HG03196 (cell line): ENCODE measurements around the gene NSMF.
"Not testable (repeated sequence)": the region's sequence is repeated elsewhere in the genome, so short reads cannot be mapped to it uniquely, and the experiment has no call there.

Experiments used
- ATAC-seq: cut with Tn5 transposase; IDR thresholded peaks from one replicate; pipeline ENCODE4 v1.9.1; 2021; ENCODE audit not compliant: unreplicated experiment

The NSMF gene

DNA sequence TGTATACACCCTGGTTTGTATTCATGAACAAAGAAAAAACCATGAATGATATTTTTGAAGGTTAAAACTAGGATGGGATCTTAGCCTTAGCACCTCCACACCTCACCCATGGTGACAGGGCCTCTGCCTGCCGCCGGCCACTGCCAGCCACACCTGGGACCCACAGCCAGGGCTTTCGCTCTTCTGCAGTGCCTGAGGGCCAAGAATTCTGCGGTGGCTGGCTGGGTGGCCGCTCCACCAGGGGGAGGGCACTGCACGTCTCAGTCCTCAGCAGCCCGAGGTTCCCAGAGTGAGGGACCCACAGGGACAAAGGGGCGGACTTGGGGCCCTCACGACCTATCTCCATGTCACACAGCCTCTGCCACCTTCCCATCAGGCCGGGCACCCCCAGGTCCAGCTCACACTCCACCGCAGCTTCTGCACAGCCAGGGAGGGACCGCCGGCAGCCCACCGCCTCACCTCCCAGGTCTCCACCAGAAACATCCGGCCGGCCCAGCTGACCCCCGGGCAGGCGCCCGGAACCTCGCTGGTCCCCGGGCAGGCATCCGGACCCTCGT is 43.0 kb downstream of the NSMF start:
- no peak for ATAC-seq

DNA sequence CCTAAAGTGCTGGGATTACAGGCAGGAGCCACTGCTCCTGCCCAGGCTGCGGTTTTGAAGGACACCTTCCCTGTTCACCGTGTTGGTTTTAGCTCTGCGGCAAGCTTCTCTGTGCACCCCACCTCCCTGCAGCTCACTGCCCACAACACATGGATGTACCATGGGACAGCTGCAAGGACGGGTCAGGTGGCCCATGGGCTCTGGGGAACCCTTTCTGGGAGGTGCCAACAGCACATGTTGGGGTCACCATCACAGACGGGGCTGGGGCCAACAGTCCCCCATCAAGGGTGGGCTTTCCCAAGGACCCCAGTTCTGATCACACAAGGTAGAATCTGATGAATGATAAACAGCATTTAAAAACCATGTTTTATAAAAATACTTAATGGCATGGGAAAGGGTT is 43.7 kb downstream of the NSMF start:
- no peak for ATAC-seq

DNA sequence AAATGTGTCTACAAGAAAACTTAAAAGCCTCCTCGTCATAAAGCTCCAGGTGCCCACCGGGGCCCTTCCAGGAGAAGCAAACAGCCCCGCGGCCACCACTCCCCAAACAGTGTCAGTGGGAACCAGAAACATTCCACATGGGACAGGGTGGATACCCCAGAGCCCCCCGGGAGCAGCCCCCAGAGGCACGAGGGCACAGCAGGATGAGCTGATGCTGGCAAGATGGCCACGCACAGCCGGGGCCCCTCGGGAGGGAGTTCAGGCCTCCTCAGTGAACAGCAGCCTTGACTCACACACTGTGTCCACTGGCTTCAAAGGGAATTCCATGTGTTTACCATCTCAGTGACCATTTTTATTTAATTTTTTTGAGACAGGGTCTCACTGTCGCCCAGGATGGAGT is 46.7 kb downstream of the NSMF start:
- no peak for ATAC-seq

DNA sequence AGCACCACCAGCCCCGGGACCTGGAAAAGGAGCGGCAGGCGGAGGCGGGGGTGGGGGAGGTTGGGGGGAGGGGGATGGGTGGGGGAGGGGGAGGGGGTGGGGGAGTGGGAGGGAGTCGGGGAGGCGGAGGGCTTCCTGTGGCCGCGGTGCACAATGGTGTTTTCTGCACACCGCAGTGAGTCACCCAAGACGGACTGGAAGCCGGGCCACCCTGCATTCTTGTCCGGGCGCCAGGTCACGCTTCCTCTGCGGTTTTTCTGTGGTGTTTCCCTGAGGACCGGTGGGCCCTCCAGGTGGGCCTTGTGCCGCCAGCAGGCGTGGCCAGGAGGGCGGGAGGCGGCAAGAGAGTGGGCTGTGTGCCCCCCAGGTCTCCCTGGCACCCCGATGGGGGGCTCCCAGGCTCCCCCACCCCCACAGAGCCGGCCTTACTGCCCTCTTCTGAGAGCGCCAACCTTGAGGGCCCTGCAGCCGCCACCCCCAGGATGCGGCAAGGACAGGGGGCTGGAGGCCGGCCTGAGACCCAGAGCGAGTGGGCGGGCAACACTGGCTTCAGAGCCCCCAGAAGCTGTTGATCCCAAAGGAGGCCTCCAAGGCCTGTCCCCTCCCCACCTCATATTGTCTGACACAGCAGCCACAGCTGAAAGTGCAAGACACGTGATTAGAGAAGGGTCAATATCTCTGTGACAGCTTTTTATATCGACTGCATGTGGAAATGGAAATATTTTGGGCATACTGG is 47.3 kb downstream of the NSMF start:
- peak; percentile 45 for ATAC-seq

DNA sequence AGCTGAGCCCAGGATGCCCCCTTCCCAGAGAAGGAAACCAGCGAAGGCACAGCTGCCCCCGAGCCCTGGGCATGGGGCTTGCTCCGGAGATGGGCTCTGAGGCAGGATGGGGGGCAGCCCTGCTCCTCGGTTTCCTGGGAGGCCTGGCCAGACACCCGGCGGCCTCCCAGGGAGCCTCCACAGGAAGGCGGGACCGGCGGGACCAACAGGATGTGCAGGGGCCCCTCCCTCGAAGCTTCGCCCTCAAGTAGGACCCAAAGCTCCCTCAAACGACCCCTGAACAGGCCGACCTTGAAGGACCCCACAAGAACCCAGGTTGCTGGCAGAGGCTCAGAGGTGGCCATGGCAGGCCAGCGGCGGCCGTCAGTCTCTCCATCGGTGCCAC is 47.9 kb downstream of the NSMF start:
- no peak for ATAC-seq

DNA sequence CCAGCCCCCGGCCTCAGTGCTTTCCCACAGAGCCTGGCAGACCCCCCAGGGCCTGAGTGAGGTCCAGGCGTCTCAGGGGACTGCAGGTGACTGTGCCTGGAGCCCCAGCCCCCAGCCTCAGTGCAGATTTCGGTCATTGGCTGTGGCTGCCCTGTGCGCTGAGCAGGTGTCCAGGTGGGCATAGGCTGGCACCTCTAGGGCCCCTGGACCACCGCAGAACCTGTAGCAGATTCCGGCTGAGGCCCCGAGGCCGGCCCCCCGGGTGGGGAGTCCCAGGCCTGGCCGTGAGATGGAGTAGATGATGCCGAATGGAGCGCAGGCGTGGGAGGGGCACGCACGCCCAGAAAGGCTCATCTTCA is 48.3 kb downstream of the NSMF start:
- no peak for ATAC-seq

DNA sequence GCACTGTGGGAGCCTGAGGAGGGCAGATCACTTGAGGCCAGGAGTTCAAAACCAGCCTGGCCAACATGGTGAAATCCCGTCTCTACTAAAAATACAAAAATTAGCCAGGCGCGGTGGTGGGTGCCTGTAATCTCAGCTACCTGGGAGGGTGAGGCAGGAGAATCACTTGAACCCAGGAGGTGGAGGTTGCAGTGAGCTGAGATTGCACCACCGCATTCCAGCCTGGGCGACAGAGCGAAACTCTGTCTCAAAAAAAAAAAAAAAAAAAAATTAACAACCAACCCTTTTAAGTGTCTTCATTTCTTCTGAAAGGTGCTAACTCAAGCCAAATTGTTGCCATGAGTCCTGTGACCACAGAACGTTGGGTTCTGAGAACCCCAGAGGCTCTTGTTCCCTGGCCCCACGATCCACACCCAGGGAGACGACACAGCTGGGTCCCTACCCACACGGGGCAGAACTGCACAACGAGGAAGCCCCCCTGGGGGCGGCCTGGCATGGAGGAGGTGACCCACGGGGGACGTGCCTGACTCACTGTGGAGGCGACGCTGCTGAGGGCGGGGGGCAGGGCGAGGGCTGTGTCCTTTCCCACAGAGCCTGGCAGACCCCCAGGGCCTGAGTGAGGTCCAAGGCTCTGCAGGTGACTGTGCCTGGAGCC is 48.8 kb downstream of the NSMF start:
- not testable (repeated sequence) for ATAC-seq

DNA sequence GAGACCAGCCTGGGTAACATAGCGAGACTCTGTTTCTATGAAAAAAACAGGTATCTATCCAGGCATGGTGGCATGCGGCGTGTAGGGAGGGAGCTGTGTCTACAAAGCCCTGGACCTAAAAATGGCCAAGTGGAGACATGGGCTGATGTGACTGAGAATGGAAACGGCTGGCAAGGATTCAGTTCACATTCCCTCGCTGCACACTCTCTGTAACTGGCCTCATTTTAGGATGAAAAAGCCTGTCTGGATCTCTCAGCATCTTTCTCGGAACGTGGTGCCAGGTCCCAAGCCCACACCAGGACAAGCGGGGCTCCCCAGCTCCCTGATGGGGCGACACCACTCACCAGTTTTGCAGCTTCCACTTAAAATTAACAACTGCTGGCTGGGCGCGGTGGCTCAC is 49.6 kb downstream of the NSMF start:
- no peak for ATAC-seq

DNA sequence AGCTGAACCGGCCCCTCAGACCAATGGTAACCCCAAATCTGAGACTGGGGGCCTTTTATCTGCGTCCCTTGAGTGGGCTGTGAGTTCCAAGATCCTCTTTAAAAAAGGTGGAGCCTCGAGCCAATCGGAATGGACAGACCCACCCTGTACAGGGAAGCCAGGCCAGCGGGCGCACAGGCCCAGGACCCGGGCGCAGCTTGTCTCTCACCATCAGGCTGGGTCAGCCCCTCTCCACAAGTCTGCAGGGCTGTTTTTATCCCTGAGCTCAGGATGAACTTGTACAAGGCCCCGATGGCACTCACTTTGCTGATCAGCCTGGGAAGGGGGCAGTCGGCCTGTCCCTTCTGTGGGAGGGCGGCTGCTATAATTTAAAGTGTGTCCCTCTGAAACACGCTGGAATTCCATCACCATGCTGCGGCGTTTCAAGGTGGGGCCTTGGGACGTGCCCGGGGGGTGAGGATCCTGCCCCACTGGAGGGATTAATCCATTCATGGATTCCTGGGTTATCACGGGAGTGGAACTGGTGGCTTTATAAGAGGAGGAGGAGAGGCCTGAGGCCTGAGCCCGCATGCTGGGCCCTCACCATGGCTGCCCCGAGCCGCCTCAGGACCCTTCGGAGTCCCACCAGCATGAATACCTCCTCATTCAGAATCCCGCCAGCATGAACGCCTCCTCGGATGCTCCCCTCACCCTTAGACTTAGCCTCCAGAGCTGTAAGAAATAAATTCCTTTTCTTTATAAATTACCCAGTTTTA is 50.3 kb downstream of the NSMF start:
- no peak for ATAC-seq

DNA sequence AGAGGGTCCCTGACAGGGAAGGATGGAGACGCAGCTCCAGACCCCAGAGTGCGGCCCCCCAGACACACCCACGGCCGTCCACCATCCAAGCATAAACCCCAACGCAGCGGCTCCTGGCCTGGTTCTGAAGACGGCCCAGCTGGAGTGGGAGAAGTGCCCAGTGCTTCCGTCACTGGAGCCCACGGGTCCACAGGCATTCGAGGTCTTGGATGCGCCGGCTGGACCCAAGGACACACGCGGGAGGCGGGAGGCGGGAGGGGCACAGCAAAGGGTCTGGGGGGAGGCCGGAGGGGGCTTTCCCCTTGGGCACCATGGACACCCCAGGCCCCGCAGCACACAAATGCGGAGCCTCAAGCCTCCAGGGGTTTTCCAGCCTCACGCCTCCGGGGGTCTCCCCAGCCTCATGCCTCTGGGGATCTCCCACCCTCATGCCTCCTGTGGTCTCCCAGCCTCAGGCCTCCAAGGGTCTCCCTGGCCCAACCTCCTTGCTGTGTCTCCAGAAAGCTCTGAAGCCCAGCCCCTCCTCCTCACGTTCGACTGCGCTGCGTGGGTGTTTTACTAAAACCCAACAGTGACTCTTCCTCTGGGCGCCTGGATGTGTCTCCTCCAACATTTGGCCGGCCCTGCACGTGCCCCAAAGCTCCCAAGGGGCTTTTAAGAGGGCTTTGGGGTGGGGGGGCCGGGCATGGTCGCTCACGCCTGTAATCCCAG is 51.4 kb downstream of the NSMF start:
- no peak for ATAC-seq

DNA sequence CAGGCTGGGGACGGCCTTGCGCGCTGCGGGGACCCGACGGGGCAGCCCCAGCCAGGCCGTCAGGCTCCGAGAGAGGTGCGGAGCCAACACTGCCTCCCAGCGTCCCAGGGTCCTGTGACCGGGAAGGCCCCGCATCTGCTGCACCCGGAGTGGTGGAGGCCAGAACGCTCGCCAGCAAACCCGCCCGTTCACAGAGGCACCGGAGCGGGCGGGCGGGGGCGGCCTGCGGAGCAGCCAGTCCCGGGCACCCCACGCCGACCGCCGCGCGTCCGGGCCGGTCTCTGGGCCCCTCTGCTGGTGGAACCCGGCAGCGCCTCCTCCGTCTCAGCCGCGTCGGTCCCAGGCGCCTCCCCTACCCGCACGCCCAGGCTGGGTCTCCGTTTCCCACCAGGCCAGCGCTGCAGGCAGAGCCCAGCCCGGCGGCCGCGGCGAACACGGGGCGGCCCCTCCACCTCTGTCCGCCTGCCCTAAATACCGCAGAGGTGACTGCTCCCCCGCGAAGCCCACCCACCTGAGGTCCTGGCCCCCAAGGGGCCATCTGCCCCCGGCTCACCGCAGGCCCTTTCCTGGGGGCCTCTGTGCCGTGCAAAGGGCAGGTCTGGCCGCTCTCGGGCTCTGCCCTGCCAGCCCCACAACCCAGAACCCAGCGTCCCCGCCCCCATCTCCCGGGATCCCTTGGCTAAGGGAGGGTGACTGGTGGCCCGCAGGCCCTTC is 52.1 kb downstream of the NSMF start:
- ATAC-seq: no peak

DNA sequence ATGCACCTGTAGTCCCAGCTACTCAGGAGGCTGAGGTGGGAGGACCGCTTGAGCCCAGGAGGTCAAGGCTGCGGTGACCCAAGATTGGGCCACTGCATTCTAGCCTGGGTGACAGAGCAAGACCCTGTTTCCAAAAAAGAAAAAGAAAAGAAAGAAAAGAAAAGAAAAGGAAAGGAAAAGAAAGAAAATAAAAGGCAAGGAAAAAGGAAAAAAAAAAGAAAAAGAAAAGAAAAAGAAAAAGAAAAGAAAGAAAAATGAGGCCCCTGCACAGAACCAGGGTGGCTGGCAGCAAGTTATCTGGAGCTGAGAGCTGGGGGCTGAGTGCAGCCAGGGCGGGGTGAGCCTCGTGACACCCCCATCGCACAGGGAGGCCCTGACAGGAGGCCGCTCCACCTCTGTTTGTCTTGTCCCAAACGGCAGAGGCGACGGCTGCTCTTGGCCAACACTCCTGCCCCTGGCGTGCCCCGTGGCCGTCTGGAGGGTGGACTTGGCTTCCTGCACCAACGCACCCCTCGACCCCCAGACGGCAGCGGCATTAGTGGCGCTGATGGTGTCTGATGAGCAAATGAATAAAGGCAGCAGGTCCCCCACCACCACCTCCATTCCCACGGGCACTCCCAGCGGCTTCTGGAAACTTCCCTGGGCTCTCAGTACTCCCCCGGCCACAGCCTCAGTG is 52.9 kb downstream of the NSMF start:
- no peak for ATAC-seq

DNA sequence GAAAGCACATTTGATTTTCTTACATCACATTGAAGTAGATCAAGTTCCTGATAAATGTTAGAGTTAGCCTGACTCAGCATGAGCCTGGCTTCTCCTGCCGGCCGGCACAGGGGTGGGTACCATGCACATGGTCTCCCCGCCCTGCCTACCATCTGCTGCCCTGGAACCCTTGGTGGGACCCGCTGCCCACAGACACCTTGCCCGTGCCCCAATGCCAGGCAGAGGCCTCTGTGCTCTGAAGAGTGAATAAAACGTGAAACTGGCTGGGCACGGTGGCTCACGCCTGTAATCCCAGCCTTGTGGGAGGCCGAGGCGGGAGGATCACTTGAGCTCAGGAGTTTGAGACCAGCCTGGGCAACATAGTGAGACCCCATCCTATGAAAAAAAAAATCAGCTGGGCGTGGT is 53.5 kb downstream of the NSMF start:
- ATAC-seq: no peak

DNA sequence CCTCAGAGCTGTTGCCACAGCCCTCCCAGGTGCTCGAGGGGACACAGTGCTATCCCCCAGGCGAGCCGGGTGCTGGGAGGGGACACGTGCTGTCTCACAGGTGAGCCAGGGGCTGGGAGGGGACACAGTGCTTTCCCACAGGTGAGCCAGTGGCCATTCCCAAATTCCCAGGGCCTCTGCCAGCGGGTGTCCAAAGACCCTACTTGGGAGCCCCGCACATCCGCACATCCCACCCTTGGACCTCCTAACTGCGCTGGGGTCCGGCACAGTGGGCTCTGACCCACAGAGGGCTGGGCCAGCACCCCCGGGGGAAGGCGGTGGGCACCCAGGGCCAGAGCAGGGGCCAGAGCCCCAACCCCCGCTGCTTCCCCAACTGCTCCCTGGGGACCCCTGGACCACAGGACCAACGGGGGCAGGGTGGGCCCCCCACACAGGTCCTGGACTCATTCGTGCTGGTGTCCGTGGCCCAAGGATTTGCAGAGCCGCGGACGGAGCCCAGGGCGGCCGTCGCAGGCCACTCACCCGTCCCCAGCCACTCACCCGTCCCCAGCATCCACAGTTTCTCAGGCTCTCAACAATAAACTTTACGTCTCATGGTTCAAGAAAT is 54.1 kb downstream of the NSMF start:
- no peak for ATAC-seq

DNA sequence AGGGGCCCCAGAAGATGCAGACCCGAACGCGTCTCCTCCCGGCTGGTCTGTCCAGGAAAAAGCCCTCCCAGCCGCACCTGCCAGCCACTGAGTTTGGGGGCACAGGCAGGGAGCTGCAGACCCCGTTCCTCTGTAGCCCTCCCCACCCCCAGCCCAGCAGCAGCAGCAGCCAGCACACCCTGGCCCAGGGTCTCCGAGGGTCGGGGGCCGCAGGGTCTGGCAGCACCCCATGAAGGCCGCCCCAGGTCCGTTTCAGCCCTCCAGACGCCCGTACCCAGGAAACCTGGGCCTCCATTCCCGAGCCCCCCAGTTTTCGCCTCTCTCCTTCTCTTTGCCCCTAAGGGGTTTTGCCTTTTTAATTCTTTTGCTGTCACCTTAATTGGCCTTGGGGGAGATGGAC is 55.9 kb downstream of the NSMF start:
- ATAC-seq: no peak

DNA sequence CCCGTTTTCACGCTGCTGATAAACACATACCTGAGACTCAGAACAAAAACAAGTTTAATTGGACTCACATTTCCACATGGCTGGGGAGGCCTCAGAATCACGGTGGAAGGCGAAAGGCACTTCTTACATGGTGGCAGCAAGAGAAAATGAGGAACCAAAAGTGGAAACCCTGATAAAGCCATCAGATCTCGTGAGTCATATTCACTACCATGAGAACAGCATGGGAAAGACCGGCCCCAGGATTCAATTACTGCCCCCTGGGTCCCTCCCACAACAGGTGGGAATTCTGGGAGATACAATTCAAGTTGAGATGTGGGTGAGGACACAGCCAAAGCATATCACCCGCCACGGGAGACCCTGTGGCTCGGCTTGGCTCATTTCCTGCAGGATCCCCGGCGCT is 56.4 kb downstream of the NSMF start:
- no peak for ATAC-seq

DNA sequence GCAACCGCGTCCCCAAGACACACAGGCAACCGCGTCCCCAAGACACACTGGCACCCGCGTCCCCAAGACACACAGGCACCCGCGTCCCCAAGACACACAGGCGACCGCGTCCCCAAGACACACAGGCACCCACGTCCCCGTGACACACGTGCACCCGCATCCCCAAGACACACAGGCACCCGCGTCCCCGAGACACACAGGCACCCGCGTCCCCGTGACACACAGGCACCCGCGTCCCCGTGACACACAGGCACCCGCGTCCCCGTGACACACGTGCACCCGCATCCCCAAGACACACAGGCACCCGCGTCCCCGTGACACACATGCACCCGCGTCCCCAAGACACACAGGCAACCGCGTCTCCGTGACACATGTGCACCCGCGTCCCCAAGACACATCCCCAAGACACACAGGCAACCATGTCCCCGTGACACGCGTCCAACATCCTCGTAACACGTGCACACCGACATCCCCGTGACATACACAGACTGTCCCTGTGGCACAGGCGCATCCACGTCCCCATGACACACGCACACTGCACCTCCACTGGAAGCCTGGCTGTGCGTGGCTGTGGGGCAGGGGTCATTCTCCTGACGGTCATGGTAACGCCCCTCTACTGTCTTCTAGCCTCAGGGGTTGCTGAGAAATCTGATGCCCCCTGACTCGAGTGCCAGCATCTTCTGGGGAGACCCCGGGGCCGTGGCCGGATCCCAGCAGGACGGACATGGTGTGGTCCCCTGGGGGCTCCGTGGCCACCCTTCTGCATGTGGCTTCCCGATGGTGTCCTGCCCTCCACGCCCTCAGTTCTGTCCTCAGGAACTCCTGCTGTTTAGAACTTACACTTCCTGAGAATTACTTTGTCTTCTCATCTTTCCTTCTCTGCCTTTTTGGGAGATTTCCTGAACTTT is 60.3 kb downstream of the NSMF start:
- ATAC-seq: no peak

DNA sequence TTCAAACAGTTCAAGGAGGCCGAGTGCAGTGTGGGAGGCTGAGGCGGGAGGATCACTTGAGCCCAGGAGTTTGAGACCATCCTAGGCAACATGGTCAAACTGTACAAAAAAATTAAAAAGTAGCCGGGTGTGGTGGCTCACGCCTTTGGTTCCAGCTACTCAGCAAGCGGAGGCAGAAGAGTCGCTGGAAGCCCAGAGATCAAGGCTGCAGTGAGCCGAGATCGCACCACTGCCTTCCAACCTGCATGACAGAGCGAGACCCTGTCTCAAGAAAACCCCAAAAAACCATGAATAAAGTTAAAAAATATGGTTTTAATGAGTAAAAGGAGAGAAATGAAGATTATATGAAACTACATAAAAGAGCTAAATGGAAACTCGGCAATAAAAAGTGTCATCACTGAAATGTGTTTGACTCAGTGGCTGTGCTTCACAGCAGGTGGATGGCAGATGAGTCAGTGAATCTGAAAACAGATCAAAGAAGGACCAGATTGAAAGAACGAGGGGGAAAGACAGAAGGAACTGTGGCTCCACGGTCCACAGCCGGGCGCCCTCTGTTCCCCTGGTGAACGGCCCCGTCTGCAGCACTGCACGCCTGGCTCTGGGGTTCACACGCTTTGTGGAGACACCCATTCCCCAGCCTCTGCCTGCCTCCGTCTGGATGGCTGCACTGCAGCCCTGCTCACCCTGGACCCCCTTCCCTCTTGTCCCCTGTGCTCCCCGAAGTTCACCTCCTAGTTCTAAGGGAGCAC is 61.3 kb downstream of the NSMF start:
- ATAC-seq: no peak
